ENCODE measurements around the gene UBE2J2.

DNA sequence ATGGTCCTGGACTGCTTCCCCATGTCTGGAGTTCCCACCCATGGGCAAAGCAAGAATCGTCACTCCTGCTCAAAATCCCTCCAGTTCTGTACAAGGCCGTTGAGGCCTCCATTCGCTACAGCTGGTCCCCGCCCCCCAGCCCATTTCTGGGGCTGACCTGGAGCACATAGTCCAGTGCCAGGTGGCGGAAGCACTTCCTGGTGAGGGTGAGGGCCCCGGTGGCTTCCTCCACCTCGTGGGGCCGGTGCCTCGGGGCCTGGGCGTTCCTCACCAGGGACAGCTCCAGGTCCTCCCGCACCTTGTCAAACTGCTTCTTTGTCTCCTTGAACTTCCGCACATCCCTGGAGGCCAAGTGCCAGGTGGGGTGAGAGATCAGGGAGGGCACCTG lies 26.7 kb upstream of the UBE2J2 start:
- no peak for TF ChIP-seq POLR2A (IDR thresholded peaks at IDR 0.05)
- TF ChIP-seq, protein P1, sequence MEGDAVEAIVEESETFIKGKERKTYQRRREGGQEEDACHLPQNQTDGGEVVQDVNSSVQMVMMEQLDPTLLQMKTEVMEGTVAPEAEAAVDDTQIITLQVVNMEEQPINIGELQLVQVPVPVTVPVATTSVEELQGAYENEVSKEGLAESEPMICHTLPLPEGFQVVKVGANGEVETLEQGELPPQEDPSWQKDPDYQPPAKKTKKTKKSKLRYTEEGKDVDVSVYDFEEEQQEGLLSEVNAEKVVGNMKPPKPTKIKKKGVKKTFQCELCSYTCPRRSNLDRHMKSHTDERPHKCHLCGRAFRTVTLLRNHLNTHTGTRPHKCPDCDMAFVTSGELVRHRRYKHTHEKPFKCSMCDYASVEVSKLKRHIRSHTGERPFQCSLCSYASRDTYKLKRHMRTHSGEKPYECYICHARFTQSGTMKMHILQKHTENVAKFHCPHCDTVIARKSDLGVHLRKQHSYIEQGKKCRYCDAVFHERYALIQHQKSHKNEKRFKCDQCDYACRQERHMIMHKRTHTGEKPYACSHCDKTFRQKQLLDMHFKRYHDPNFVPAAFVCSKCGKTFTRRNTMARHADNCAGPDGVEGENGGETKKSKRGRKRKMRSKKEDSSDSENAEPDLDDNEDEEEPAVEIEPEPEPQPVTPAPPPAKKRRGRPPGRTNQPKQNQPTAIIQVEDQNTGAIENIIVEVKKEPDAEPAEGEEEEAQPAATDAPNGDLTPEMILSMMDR (IDR thresholded peaks at IDR 0.05), result no peak

All from testis (tissue), 2 donors.